A673 (cell line): ENCODE data around the gene PLEKHG2.

Experiments used
- EZH2 ChIP-seq: fragments of 200-600 bp; sonication (generic); IDR thresholded peaks from 2 replicates; pipeline ENCODE4 v1.6.1; 2017; ENCODE audit warnings: borderline replicate concordance, low read depth, mild to moderate bottlenecking, mixed read lengths, antibody characterized with exemption, low read length; ENCODE audit not compliant: poor library complexity, severe bottlenecking
- TF ChIP-seq, protein P1 (sequence below): fragments of 300-800, 200-600 bp; sonication (generic); conservative IDR thresholded peaks from 2 replicates; pipeline ENCODE4 v1.5.1; 2017; ENCODE audit warnings: low read depth, mild to moderate bottlenecking, antibody characterized with exemption, low read length, moderate library complexity, mixed read lengths

DNA sequence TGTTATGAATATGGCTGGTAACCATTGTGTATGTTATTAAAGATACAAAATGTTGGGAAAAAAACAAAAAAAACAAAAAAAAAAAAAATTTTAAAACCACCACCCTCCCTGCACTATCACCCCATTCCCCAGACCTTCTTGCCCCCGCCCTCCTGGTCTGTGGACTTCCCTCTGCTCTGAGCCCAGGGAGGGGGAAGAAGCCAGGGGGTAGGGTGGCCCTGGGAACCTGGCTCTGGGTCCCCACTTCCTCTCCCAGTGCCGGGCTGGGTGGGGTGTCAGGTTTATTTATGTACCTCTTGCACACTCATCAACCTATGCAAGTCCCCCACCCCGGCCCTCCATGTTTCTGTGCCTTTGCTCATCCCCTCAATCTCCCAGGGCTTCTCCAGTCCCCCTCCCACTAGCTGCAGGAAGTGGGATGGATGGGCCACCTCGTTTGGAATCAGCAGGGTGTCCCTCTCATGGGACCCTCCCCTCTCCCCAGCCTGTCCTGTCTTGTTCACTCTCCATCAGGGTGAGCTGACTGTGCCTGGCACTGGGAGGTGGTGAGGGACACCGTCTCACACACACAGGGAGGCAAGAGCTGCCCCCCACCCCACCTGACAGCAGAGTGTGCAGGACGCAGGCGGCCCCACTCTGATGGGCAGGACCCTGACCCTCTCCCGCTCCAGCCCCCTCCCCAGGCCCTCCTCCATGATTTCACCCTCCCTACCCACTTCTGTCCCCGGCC is 27.5 kb upstream of the PLEKHG2 start:
- TF ChIP-seq, protein P1, sequence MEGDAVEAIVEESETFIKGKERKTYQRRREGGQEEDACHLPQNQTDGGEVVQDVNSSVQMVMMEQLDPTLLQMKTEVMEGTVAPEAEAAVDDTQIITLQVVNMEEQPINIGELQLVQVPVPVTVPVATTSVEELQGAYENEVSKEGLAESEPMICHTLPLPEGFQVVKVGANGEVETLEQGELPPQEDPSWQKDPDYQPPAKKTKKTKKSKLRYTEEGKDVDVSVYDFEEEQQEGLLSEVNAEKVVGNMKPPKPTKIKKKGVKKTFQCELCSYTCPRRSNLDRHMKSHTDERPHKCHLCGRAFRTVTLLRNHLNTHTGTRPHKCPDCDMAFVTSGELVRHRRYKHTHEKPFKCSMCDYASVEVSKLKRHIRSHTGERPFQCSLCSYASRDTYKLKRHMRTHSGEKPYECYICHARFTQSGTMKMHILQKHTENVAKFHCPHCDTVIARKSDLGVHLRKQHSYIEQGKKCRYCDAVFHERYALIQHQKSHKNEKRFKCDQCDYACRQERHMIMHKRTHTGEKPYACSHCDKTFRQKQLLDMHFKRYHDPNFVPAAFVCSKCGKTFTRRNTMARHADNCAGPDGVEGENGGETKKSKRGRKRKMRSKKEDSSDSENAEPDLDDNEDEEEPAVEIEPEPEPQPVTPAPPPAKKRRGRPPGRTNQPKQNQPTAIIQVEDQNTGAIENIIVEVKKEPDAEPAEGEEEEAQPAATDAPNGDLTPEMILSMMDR = no peak
- TF ChIP-seq EZH2 = no peak
